Uterus (tissue), 2 donors: Measurements from ENCODE around the gene HCN2.

Source experiments
- CTCF ChIP-seq, 4 experiments: fragments of 200-600 bp in 2 of 4; fragments of 450-650 bp in 2 of 4; sonication (generic) in 2 of 4; IDR thresholded peaks; one replicate each; pipeline ENCODE4 v1.5.1; 2016 to 2019; ENCODE audit warnings: antibody characterized with exemption in 4 of 4, mild to moderate bottlenecking in 2 of 4, moderate library complexity in 1 of 4
- POLR2A ChIP-seq, 2 donors: fragments of 450-650 bp; IDR thresholded peaks; one replicate each; pipeline ENCODE4 v1.6.1; 2016; ENCODE audit warnings: antibody characterized with exemption in 2 of 2, mild to moderate bottlenecking in 1 of 2, moderate library complexity in 1 of 2

- no peak for TF ChIP-seq CTCF (IDR thresholded peaks at IDR 0.05)
- no peak for TF ChIP-seq POLR2A (IDR thresholded peaks at IDR 0.05)
Measured at GRCh38 chr19:629961-630714, 40.5 kb downstream of the HCN2 start.
